SH-SY5Y (cell line): ENCODE results near the gene LATS2.

Experiments used
- GATA2 ChIP-seq: IDR thresholded peaks from 2 replicates; pipeline ENCODE4 v1.6.1; 2011; ENCODE audit warnings: mild to moderate bottlenecking, low read depth, low read length
- GATA3 ChIP-seq: IDR thresholded peaks from 2 replicates; pipeline ENCODE4 v1.6.1; 2011; ENCODE audit warnings: low read depth, mild to moderate bottlenecking, low read length, moderate library complexity

The LATS2 gene

GRCh38 chr13:21063031-21063430, 1.6 kb upstream of the LATS2 start:
- TF ChIP-seq GATA3, result no peak
- no peak for TF ChIP-seq GATA2

GRCh38 chr13:21060338-21061028, 903 bp downstream of the LATS2 start:
- TF ChIP-seq GATA3 (no peak), GATA2 (no peak)

GRCh38 chr13:21059641-21060337, 1.6 kb downstream of the LATS2 start:
- no peak for TF ChIP-seq GATA2
- TF ChIP-seq GATA3, result no peak

- TF ChIP-seq GATA3 (no peak), GATA2 (no peak)
These were observed 3.0 kb downstream of the LATS2 start for GRCh38 chr13:21058361-21058760.

- TF ChIP-seq GATA2 (no peak), GATA3 (no peak)
These were observed 5.8 kb downstream of the LATS2 start for GRCh38 chr13:21055511-21056045.

GRCh38 chr13:21055016-21055415, 6.4 kb downstream of the LATS2 start:
- TF ChIP-seq GATA2 (no peak), GATA3 (no peak)

- no peak for TF ChIP-seq GATA2
- TF ChIP-seq GATA3, result no peak
These were observed 7.1 kb downstream of the LATS2 start for GRCh38 chr13:21054313-21054712.

GRCh38 chr13:21053231-21053630, 8.2 kb downstream of the LATS2 start:
- TF ChIP-seq GATA3 (no peak), GATA2 (no peak)

GRCh38 chr13:21051675-21052074, 9.7 kb downstream of the LATS2 start:
- TF ChIP-seq GATA3 (no peak), GATA2 (no peak)

- no peak for TF ChIP-seq GATA2
- no peak for TF ChIP-seq GATA3
These were observed 10.8 kb downstream of the LATS2 start for GRCh38 chr13:21050288-21051197.

GRCh38 chr13:21048901-21049698, 12.3 kb downstream of the LATS2 start:
- TF ChIP-seq GATA3, result no peak
- no peak for TF ChIP-seq GATA2

- no peak for TF ChIP-seq GATA2
- TF ChIP-seq GATA3, result no peak
These were observed 13.6 kb downstream of the LATS2 start for GRCh38 chr13:21047591-21048282.

GRCh38 chr13:21047087-21047486, 14.3 kb downstream of the LATS2 start:
- TF ChIP-seq GATA3 (no peak), GATA2 (no peak)
